AG04449 (cell line): ENCODE measurements around the gene ADAMTS7.
"Not testable (repeated sequence)": the region's sequence is repeated elsewhere in the genome, so short reads cannot be mapped to it uniquely, and the experiment has no call there.

ENCODE experiments used
- CTCF ChIA-PET: fragments of 350-600 bp; formaldehyde crosslinking; extraction: SDS; loops from one replicate; lab custom pipeline; 2021; ENCODE audit warnings: antibody characterized with exemption; lab: Yijun Ruan, JAX
- POLR2A ChIA-PET: fragments of 400-600, 350-600 bp; formaldehyde crosslinking; extraction: SDS; loops from one replicate; lab custom pipeline; 2020; ENCODE audit warnings: antibody characterized with exemption, inconsistent platforms; lab: Yijun Ruan, JAX
- DNase-seq: peaks from one replicate; pipeline ENCODE4 v3.0.0-alpha.2; 2010; ENCODE audit warnings: low read depth, low spot score
- H3K4me3 ChIP-seq: 2 replicates; pipeline ENCODE4 v1.5.1; 2011; ENCODE audit warnings: low read depth, mild to moderate bottlenecking, control low read depth, low read length
- TF ChIP-seq, protein P1 (sequence below): IDR thresholded peaks from one replicate; pipeline ENCODE4 v1.5.1; 2011; ENCODE audit warnings: mild to moderate bottlenecking, moderate library complexity, low read length, control low read depth, inconsistent platforms; ENCODE audit not compliant: insufficient read depth; ENCODE audit errors: missing control alignments

Gene ADAMTS7

DNA sequence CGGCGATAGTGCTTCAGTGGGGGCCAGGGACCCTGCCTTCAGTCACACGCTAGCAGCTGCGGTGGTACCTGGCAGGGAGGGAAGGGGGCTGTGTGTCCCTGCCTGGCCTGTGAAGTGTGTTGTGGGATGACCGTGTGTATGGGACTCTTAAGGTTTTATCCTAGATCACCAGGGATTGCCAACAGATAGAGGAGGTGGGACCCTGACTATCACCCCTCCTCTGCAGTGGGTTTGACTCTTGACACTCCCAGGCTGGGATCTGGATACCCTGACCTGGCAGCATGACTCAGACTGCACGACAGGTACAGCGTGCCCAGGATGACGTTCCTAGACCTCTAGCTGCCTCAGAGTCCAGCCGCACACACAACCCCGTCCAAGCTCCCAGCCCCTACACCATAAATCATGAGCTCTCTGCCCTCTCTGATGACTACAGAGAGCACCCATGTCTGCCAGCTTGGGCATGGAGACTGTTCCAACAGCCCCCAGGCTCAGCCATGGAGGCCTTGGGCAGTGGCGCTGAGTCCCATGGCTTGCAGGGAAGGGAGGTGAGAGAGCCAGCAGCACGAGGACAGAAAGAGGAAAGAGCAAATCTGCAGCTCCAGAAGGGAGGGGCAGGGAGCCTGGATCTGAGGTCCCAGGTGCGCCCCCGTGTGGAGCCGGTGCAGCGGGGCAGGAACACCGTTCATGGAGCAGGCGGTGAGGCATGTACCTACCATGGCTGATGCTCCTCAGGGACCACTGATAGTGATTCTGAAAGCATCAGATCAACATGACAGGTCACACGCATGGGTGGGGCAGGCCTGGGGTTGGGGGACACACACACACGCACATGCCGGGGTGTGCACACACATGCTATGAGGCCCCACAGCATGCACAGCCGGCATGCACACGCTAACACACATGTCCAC, 71.0 kb downstream of the ADAMTS7 start:
- DNase-seq: no peak
- ChIA-PET POLR2A (no interaction called here), CTCF (interaction anchor here (0.9 to 3.9 kb wide), 6 partner anchors 11 to 432 kb away, joined by 3 to 25 read pairs (median 5); no protein-coding TSS in a partner anchor)
- TF ChIP-seq, protein P1, sequence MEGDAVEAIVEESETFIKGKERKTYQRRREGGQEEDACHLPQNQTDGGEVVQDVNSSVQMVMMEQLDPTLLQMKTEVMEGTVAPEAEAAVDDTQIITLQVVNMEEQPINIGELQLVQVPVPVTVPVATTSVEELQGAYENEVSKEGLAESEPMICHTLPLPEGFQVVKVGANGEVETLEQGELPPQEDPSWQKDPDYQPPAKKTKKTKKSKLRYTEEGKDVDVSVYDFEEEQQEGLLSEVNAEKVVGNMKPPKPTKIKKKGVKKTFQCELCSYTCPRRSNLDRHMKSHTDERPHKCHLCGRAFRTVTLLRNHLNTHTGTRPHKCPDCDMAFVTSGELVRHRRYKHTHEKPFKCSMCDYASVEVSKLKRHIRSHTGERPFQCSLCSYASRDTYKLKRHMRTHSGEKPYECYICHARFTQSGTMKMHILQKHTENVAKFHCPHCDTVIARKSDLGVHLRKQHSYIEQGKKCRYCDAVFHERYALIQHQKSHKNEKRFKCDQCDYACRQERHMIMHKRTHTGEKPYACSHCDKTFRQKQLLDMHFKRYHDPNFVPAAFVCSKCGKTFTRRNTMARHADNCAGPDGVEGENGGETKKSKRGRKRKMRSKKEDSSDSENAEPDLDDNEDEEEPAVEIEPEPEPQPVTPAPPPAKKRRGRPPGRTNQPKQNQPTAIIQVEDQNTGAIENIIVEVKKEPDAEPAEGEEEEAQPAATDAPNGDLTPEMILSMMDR: peak; percentile 62
- no peak overlapping the region for H3K4me3 ChIP-seq

- CTCF ChIA-PET: interaction anchor here (0.6 to 3.9 kb wide), 6 partner anchors 10 to 248 kb away, joined by 3 to 25 read pairs (median 4); no protein-coding TSS in a partner anchor
- no peak for DNase-seq
- TF ChIP-seq, protein P1: no peak
- H3K4me3 ChIP-seq: no peak overlapping the region
- POLR2A ChIA-PET: no interaction called here
Observed at GRCh38 chr15:78739206-78739605, 72.1 kb downstream of the ADAMTS7 start.

GRCh38 chr15:78737931-78738558, 73.2 kb downstream of the ADAMTS7 start:
- H3K4me3 ChIP-seq, DNase-seq, POLR2A ChIA-PET: not testable (repeated sequence)
- CTCF ChIA-PET: interaction anchor here (0.9 to 3.9 kb wide), 6 partner anchors 9 to 133 kb away, joined by 3 to 25 read pairs (median 4); no protein-coding TSS in a partner anchor
- TF ChIP-seq, protein P1: peak; percentile 34

DNA sequence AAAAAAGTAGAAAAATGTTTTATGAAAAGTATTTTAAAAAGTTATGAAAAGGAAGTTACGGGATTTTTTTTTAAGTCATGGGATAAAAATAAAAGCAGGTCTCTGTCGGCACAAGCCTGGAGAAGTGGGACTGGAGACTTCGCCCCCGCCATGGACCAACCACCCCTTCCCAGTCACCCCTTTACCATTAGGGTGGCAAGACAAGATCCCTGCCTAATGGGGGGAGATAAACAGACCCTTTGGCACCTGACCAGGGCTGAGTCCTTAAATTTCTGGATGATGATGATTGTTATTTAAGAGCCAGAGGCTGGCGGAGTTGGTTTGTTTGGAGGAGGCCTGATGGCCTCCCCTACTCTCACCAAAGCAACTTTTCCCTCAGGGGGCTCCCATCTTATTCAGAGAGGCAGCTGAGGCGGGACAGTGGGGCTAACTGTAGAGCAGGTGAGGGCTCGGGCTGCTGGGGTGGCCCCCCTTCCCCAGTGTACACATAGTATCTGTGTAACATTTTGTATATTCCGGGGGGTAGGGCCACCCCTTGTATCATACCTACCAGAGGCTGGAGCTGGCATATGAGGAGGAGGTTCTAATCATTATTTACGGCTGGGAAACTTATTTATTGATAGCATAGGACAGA, 74.0 kb downstream of the ADAMTS7 start:
- ChIA-PET CTCF (interaction anchor here (0.9 to 1.1 kb wide), 2 partner anchors 8 to 10 kb away, joined by 3 to 4 read pairs; no protein-coding TSS in a partner anchor), POLR2A (no interaction called here)
- no peak overlapping the region for H3K4me3 ChIP-seq
- DNase-seq: no peak
- TF ChIP-seq, protein P1: no peak

GRCh38 chr15:78736286-78736685, 75.0 kb downstream of the ADAMTS7 start:
- POLR2A ChIA-PET, H3K4me3 ChIP-seq, DNase-seq: not testable (repeated sequence)
- CTCF ChIA-PET: interaction anchor here (0.6 kb wide), 1 partner anchor 1944 kb away, joined by 3 read pairs; no protein-coding TSS in a partner anchor

- TF ChIP-seq, protein P1: no peak
- no peak for DNase-seq
- no peak overlapping the region for H3K4me3 ChIP-seq
- ChIA-PET POLR2A (no interaction called here), CTCF (interaction anchor here (0.9 to 1.8 kb wide), 3 partner anchors 8 to 27 kb away, joined by 3 to 5 read pairs (median 4); no protein-coding TSS in a partner anchor)
Observed at GRCh38 chr15:78734451-78735064, 76.7 kb downstream of the ADAMTS7 start.
